ENCODE data around the gene SNX10. TPM values are rescaled to one million over a fixed set of nuclear protein-coding genes. Genes with fewer than 3 reads are reported as not detected.
A peak's percentile ranks its signal among the peaks of the same experiment; 100 is the strongest.

The SNX10 gene
- total and polyA plus RNA-seq, 2 of the 4 experiments (the other 2 are of a cell fraction) = not detected

DNA sequence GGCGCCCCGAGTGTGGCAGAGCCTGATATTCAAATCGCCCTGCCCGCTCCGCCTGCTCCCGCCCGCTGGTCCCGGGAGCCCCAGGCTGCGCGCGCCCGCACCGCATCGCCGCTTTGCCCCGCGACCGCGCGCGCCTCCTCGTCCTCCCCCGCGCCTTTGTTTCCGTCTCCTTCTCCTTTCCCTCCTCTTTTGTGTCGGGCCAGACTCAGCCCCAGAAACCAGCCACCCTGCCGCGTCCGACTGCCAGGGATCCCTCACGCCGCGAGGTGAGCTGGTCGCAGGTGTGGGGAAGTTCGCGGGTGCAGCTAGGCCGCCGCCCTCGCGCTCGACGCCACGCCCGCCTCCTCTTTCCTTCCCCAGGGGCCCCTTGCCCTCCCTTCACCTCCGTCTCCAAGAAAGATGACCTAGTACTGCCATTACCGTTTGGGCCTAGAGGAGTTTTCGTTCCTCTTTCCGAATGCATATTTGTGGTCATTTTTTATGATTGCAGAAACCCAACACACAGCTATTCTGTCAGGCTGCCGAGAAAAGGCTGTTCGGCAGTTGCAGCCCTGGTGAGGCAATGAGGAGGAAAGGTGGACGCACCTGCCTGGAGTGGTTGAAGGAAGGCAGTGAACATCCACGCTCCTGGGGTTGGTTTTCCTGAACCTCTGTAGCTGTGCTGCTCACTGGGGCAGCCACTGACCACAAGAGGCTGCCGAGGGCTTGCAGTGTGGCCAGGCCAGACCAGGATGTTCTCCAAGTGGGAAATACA lies 107.3 kb downstream of the SNX10 start:
- Histone ChIP-seq H2AK9ac (replicated peaks; ENCODE audit: low read depth, low read length, poor library complexity) (peak overlapping the region; percentile 50), H4K5ac (ENCODE audit: low read depth, low read length) (no peak overlapping the region), H4K20me1 (ENCODE audit: insufficient read depth, low read length) (no peaks in the 10 kb centered on the region), H3K14ac (replicated peaks; ENCODE audit: low read depth, low read length) (no peak overlapping the region), H3K18ac (ENCODE audit: low read depth, low read length) (no peak overlapping the region), H3K9ac (ENCODE audit: low read depth, low read length) (no peak overlapping the region), H3K56ac (ENCODE audit: extremely low read depth, insufficient read depth, low read length) (no peak overlapping the region), H2BK15ac (ENCODE audit: low read depth, low read length) (no peak overlapping the region), H3K4ac (ENCODE audit: low read depth, low read length) (no peak overlapping the region), H4K91ac (ENCODE audit: insufficient read depth, low read depth, low read length) (no peak overlapping the region), H2BK120ac (ENCODE audit: low read depth, low read length) (no peak overlapping the region), H3K27ac (ENCODE audit: insufficient read depth, low read length) (no peak overlapping the region), H3K9me1 (ENCODE audit: insufficient read depth, low read length) (no peaks in the 10 kb centered on the region), H3K4me2 (ENCODE audit: low read depth, low read length) (peak overlapping the region; percentile 20), H3K23ac (ENCODE audit: low read depth, low read length) (no peak overlapping the region), H3K36me3 (ENCODE audit: control insufficient read depth, insufficient read depth, low read length) (no peaks in the 10 kb centered on the region), H2BK20ac (ENCODE audit: low read depth, low read length) (no peak overlapping the region), H3K79me1 (ENCODE audit: low read depth in 1 of 2, low read length in 2 of 2) (no peaks in the 10 kb centered on the region), H4K8ac (ENCODE audit: low read depth in 2 of 2, low read length in 2 of 2) (no peak overlapping the region), H2BK5ac (ENCODE audit: low read depth, low read length, poor library complexity, severe bottlenecking) (no peak overlapping the region), H3K27me3 (ENCODE audit: control insufficient read depth, insufficient read depth, low read length) (peaks cover 23% of the 10 kb centered on the region), H3K4me3 (ENCODE audit: insufficient read depth, low read depth, low read length) (peak overlapping the region; percentile 36), H3K9me3 (ENCODE audit: control insufficient read depth, insufficient read depth, low read length) (no peaks in the 10 kb centered on the region), H2AFZ (replicated peaks; ENCODE audit: low read length, poor library complexity) (peak overlapping the region; percentile 92), H2AK5ac (ENCODE audit: low read depth, low read length) (no peak overlapping the region), H3K4me1 (ENCODE audit: control insufficient read depth, insufficient read depth, low read length) (peaks cover 2% of the 10 kb centered on the region; the same call in 1 of the 2 replicates)
- intact Hi-C loops (cut with micrococcal nuclease) = no loop called here
- ATAC-seq (ENCODE audit: low read depth) (peak; percentile 70), DNase-seq (peak; percentile 2)
- ChIA-PET CTCF (interaction anchor here (0.7 kb wide), 1 partner anchor 19 kb away, joined by 3 read pairs; no protein-coding TSS in a partner anchor), POLR2A (ENCODE audit: unreplicated experiment) (no interaction called here)
- BruUV-seq (replicated peaks) = no TSS peak
- dilution Hi-C loops (cut with HindIII; ENCODE audit: low sequenced_read_pairs, unreplicated experiment) = no loop called here
- 0% methylated on average over 5 of the region's 52 CpGs; no CpG with 5 or more reads in 1 of the 2 experiments for WGBS, 2 experiments (ENCODE audit: extremely low coverage in 2 of 2, insufficient read length in 1 of 2)
- in situ Hi-C loops (cut with MboI; ENCODE audit: low sequenced_read_pairs) = no loop called here
- TF ChIP-seq BHLHE40 (IDR thresholded peaks at IDR 0.05; ENCODE audit: low read depth, low read length) (no peak), RCOR1 (IDR thresholded peaks at IDR 0.05; ENCODE audit: insufficient replicate concordance, low read length) (no peak), RAD21 (IDR thresholded peaks at IDR 0.05; ENCODE audit: low read length) (no peak), CHD1 (IDR thresholded peaks at IDR 0.05; ENCODE audit: low read depth, low read length) (no peak), MXI1 (IDR thresholded peaks at IDR 0.05; ENCODE audit: borderline replicate concordance, low read depth, low read length) (no peak), FOS (IDR thresholded peaks at IDR 0.05; ENCODE audit: low read depth, low read length) (no peak), MAZ (IDR thresholded peaks at IDR 0.05; ENCODE audit: borderline replicate concordance, low read depth, low read length) (no peak), SMC3 (IDR thresholded peaks at IDR 0.05; ENCODE audit: low read depth, low read length) (no peak), POLR2A (IDR thresholded peaks at IDR 0.05; ENCODE audit: low read depth, low read length) (no peak), CEBPB (IDR thresholded peaks at IDR 0.05; ENCODE audit: low read depth, low read length) (no peak), NFE2L2 (IDR thresholded peaks at IDR 0.05; ENCODE audit: low read depth, low read length) (no peak), RFX5 (IDR thresholded peaks at IDR 0.05; ENCODE audit: low read depth, low read length) (no peak)
- TF ChIP-seq, protein P1, sequence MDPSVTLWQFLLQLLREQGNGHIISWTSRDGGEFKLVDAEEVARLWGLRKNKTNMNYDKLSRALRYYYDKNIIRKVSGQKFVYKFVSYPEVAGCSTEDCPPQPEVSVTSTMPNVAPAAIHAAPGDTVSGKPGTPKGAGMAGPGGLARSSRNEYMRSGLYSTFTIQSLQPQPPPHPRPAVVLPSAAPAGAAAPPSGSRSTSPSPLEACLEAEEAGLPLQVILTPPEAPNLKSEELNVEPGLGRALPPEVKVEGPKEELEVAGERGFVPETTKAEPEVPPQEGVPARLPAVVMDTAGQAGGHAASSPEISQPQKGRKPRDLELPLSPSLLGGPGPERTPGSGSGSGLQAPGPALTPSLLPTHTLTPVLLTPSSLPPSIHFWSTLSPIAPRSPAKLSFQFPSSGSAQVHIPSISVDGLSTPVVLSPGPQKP (IDR thresholded peaks at IDR 0.05; ENCODE audit: borderline replicate concordance, low read depth, low read length) = no peak
- TF ChIP-seq, protein P2, sequence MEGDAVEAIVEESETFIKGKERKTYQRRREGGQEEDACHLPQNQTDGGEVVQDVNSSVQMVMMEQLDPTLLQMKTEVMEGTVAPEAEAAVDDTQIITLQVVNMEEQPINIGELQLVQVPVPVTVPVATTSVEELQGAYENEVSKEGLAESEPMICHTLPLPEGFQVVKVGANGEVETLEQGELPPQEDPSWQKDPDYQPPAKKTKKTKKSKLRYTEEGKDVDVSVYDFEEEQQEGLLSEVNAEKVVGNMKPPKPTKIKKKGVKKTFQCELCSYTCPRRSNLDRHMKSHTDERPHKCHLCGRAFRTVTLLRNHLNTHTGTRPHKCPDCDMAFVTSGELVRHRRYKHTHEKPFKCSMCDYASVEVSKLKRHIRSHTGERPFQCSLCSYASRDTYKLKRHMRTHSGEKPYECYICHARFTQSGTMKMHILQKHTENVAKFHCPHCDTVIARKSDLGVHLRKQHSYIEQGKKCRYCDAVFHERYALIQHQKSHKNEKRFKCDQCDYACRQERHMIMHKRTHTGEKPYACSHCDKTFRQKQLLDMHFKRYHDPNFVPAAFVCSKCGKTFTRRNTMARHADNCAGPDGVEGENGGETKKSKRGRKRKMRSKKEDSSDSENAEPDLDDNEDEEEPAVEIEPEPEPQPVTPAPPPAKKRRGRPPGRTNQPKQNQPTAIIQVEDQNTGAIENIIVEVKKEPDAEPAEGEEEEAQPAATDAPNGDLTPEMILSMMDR (conservative IDR thresholded peaks at IDR 0.05; ENCODE audit: low read depth, low read length) = no peak
- TF ChIP-seq, protein P3, sequence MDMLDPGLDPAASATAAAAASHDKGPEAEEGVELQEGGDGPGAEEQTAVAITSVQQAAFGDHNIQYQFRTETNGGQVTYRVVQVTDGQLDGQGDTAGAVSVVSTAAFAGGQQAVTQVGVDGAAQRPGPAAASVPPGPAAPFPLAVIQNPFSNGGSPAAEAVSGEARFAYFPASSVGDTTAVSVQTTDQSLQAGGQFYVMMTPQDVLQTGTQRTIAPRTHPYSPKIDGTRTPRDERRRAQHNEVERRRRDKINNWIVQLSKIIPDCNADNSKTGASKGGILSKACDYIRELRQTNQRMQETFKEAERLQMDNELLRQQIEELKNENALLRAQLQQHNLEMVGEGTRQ (IDR thresholded peaks at IDR 0.05; ENCODE audit: low read depth, low read length) = no peak

Measured in IMR-90 (cell line).